A549 (cell line): ENCODE data around the gene RNF175.

Source experiments
- BHLHE40 ChIP-seq: IDR thresholded peaks from 2 replicates; pipeline ENCODE4 v1.6.1; 2012; ENCODE audit warnings: low read depth, low read length, inconsistent platforms
- JUNB ChIP-seq: fragments of >200 bp; sonication (Bioruptor Twin); formaldehyde crosslinking; IDR thresholded peaks from 2 replicates; pipeline ENCODE4 v1.6.1; 2016
- KDM1A ChIP-seq: fragments of 200-600 bp; sonication (generic); IDR thresholded peaks from 2 replicates; pipeline ENCODE4 v1.6.1; 2016; ENCODE audit warnings: low read depth, mild to moderate bottlenecking
- MAZ ChIP-seq: fragments of 150-350 bp; IDR thresholded peaks from 2 replicates; pipeline ENCODE4 v1.6.1; 2014; ENCODE audit warnings: antibody characterized with exemption, low read depth, low read length, borderline replicate concordance
- PHF8 ChIP-seq: fragments of 200-600 bp; sonication (generic); IDR thresholded peaks from 2 replicates; pipeline ENCODE4 v1.6.1; 2016; ENCODE audit warnings: low read depth, mild to moderate bottlenecking, antibody characterized with exemption, moderate library complexity, borderline replicate concordance
- POLR2A ChIP-seq: IDR thresholded peaks from 2 replicates; pipeline ENCODE4 v1.6.1; 2012; ENCODE audit warnings: mild to moderate bottlenecking, low read length
- RAD21 ChIP-seq, 2 experiments: fragments of >200 bp in 1 of 2; sonication (Bioruptor Twin) in 1 of 2; formaldehyde crosslinking in 1 of 2; IDR thresholded peaks in 1 of 2; conservative IDR thresholded peaks in 1 of 2; 2 replicates in 1 of 2; 3 replicates in 1 of 2; pipeline ENCODE4 v1.6.1; 2012 to 2018; ENCODE audit warnings: inconsistent platforms in 1 of 2
- TP53 ChIP-seq: fragments of 250-450 bp; sonication (Bioruptor Pico); IDR thresholded peaks from 2 replicates; pipeline ENCODE4 v1.5.0; 2021; ENCODE audit warnings: mild to moderate bottlenecking, moderate library complexity
- TF ChIP-seq, protein P1 (sequence below): fragments of >200 bp; sonication (Bioruptor Twin); formaldehyde crosslinking; IDR thresholded peaks from 3 replicates; pipeline ENCODE4 v1.5.1; 2016
- TF ChIP-seq, protein P2 (sequence below): fragments of 450-650 bp; IDR thresholded peaks from 2 replicates; pipeline ENCODE4 v1.6.1; 2014; ENCODE audit warnings: antibody characterized with exemption
- TF ChIP-seq, protein P3 (sequence below): IDR thresholded peaks from 2 replicates; pipeline ENCODE4 v1.6.1; 2012
- TF ChIP-seq, protein P4 (sequence below): fragments of 250-450 bp; sonication (Bioruptor Pico); IDR thresholded peaks from 2 replicates; pipeline ENCODE4 v1.5.0; 2021; ENCODE audit warnings: mild to moderate bottlenecking, moderate library complexity, borderline replicate concordance

DNA sequence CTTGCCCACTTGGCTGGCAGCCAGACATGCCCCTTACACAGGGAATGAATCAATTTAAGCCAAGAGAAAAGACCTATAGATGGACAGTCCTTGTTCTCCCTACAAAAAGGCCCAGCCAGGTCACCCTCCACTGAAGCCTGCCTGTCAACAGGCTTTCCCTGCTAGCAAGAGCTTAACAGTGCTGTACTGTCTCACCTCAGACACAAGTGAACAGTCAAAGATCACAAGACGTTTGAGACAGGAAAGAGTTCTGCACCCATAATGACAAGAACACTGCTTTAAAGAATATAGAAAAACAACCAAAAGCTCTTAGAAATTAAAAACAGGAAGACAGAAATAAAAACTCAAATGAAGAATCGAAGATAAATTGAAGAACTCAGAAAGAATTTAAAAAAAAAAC lies 4.6 kb downstream of the RNF175 start:
- TF ChIP-seq, protein P1, sequence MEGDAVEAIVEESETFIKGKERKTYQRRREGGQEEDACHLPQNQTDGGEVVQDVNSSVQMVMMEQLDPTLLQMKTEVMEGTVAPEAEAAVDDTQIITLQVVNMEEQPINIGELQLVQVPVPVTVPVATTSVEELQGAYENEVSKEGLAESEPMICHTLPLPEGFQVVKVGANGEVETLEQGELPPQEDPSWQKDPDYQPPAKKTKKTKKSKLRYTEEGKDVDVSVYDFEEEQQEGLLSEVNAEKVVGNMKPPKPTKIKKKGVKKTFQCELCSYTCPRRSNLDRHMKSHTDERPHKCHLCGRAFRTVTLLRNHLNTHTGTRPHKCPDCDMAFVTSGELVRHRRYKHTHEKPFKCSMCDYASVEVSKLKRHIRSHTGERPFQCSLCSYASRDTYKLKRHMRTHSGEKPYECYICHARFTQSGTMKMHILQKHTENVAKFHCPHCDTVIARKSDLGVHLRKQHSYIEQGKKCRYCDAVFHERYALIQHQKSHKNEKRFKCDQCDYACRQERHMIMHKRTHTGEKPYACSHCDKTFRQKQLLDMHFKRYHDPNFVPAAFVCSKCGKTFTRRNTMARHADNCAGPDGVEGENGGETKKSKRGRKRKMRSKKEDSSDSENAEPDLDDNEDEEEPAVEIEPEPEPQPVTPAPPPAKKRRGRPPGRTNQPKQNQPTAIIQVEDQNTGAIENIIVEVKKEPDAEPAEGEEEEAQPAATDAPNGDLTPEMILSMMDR = no peak
- TF ChIP-seq POLR2A = no peak
- TF ChIP-seq BHLHE40 = no peak
- TF ChIP-seq, protein P2, sequence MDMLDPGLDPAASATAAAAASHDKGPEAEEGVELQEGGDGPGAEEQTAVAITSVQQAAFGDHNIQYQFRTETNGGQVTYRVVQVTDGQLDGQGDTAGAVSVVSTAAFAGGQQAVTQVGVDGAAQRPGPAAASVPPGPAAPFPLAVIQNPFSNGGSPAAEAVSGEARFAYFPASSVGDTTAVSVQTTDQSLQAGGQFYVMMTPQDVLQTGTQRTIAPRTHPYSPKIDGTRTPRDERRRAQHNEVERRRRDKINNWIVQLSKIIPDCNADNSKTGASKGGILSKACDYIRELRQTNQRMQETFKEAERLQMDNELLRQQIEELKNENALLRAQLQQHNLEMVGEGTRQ = no peak
- TF ChIP-seq KDM1A = no peak
- no peak for TF ChIP-seq PHF8
- TF ChIP-seq RAD21 (conservative IDR thresholded peaks at IDR 0.05 in 1 of 2, IDR thresholded peaks at IDR 0.05 in 1 of 2) = no peak
- no peak for TF ChIP-seq TP53 (CRISPR knock-in tag)
- TF ChIP-seq MAZ = no peak
- TF ChIP-seq, protein P3, sequence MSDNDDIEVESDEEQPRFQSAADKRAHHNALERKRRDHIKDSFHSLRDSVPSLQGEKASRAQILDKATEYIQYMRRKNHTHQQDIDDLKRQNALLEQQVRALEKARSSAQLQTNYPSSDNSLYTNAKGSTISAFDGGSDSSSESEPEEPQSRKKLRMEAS = no peak
- TF ChIP-seq, protein P4, sequence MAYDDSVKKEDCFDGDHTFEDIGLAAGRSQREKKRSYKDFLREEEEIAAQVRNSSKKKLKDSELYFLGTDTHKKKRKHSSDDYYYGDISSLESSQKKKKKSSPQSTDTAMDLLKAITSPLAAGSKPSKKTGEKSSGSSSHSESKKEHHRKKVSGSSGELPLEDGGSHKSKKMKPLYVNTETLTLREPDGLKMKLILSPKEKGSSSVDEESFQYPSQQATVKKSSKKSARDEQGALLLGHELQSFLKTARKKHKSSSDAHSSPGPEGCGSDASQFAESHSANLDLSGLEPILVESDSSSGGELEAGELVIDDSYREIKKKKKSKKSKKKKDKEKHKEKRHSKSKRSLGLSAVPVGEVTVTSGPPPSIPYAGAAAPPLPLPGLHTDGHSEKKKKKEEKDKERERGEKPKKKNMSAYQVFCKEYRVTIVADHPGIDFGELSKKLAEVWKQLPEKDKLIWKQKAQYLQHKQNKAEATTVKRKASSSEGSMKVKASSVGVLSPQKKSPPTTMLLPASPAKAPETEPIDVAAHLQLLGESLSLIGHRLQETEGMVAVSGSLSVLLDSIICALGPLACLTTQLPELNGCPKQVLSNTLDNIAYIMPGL (CRISPR knock-in tag) = no peak
- TF ChIP-seq JUNB = no peak
